Tibial nerve (tissue), 4 donors: ENCODE measurements around the gene FAM43A. TPM values are rescaled to one million over a fixed set of nuclear protein-coding genes. Genes with fewer than 3 reads are reported as not detected.

Experiments used
- DNase-seq, 2 donors: peaks; one replicate each; pipeline ENCODE4 v3.0.0-alpha.2; 2019; ENCODE audit warnings: low spot score in 2 of 2
- H3K27ac ChIP-seq, 4 donors: fragments of 200-600 bp; sonication (generic) in 3 of 4; one replicate each; pipeline ENCODE4 v1.5.1; 2017 to 2019; ENCODE audit warnings: mild to moderate bottlenecking in 1 of 4
- H3K27me3 ChIP-seq, 2 donors: fragments of 200-600 bp; sonication (generic) in 1 of 2; one replicate each; pipeline versions ENCODE4 v1.5.1 to v1.6.0; 2017 to 2019
- H3K36me3 ChIP-seq, 3 donors: fragments of 200-600 bp; sonication (generic); one replicate each; pipeline ENCODE4 v1.5.1; 2018 to 2019
- H3K4me1 ChIP-seq, 4 donors: fragments of 200-600 bp; sonication (generic) in 3 of 4; one replicate each; pipeline ENCODE4 v1.5.1; 2017 to 2019
- H3K4me3 ChIP-seq, 4 donors: fragments of 200-600 bp; sonication (generic) in 3 of 4; one replicate each; pipeline ENCODE4 v1.5.1; 2017 to 2019; ENCODE audit warnings: mild to moderate bottlenecking in 1 of 4, moderate library complexity in 1 of 4
- H3K9me3 ChIP-seq, 4 donors: fragments of 200-600 bp; sonication (generic) in 3 of 4; one replicate each; pipeline ENCODE4 v1.5.1; 2017 to 2019
- CTCF ChIP-seq, 5 experiments: fragments of 200-600 bp in 3 of 5; fragments of 450-650 bp in 2 of 5; sonication (generic) in 3 of 5; IDR thresholded peaks; one replicate each; pipeline ENCODE4 v1.5.1; 2016 to 2019; ENCODE audit warnings: antibody characterized with exemption in 5 of 5, mild to moderate bottlenecking in 3 of 5, moderate library complexity in 2 of 5
- EP300 ChIP-seq, 2 donors: sonication (generic); formaldehyde crosslinking; IDR thresholded peaks; one replicate each; pipeline ENCODE4 v1.6.1; 2017; ENCODE audit warnings: antibody characterized with exemption in 2 of 2, mild to moderate bottlenecking in 1 of 2
- POLR2A ChIP-seq, 2 donors: fragments of 450-650 bp; IDR thresholded peaks; one replicate each; pipeline ENCODE4 v1.6.1; 2017; ENCODE audit warnings: antibody characterized with exemption in 2 of 2, mild to moderate bottlenecking in 2 of 2, moderate library complexity in 2 of 2
- WGBS, 2 donors: methylation state at CpG; one replicate each; pipeline ENCODE4 v1.1.5; 2018; 5-methylcytosine and 5-hydroxymethylcytosine counted together
- total RNA-seq, 4 donors: library from RNA; depleted of rRNA; stranded (reverse); fragments of >200 nt; gene quantifications; one replicate each; pipeline ENCODE4 v1.1.0, GENCODE V29; 2016

Gene FAM43A
- 10 to 100 TPM; 19.8 to 47.7 (median 35.8) TPM for total RNA-seq

- peaks cover 0 to 65% (median 26%) of the 10 kb centered on the region in 4 donors for H3K4me1 ChIP-seq
- DNase-seq, result peak; percentile 89 to 91
- peaks cover 0 to 20% of the 10 kb centered on the region in 2 donors for H3K27me3 ChIP-seq
- H3K36me3 ChIP-seq, result no peaks in the 10 kb centered on the region
- H3K27ac ChIP-seq, result peak within 1 kb of the TSS in 3 of 4 donors; percentile 13 to 85 (median 74)
- WGBS, 2 donors, result 0 to 1% methylated on average over 35 to 67 of the region's 70 CpGs
- H3K9me3 ChIP-seq, result no peaks in the 10 kb centered on the region
- H3K4me3 ChIP-seq, result peak within 1 kb of the TSS; percentile 59 to 91 (median 61)
- TF ChIP-seq CTCF (IDR thresholded peaks at IDR 0.05), result peak in 2 of 5 experiments; percentile 37 to 57
- peak; percentile 78 to 95 for TF ChIP-seq POLR2A (IDR thresholded peaks at IDR 0.05)
- peak; percentile 63 to 99 for TF ChIP-seq EP300 (IDR thresholded peaks at IDR 0.05)
These were observed at the start of gene FAM43A for GRCh38 chr3:194685718-194686413. TSS of gene FAM43A (plus strand) at chr3:194685883. CDS start at chr3:194686827, 944 bp downstream.

DNA sequence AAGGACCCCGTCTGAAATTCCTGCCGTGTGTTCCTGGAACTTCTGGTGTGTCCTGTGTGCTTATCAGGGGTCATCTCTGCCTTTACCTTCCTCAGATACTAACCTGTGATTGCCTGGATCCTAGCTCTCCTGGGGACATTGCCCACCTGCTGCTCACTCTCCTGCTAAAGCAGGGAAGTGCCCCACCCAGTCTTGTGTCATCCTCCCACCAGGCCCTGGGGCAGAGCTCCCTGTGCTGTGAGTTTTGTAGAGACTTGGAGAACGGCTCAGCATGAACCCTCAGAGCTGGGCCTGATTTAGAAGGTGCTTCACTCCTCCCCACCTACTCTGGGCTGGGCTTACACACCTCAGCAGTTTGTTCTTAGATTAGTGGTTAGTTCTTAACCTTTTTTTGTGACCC, 48.6 kb upstream of the FAM43A start:
- H3K27ac ChIP-seq, result peak overlapping the region in 1 of 4 donors; percentile 4
- 66 to 70% methylated on average over 3 of the region's 3 CpGs for WGBS, 2 donors
- peaks cover 0 to 7% (median 2%) of the 10 kb centered on the region in 4 donors for H3K4me1 ChIP-seq
- no peaks in the 10 kb centered on the region for H3K9me3 ChIP-seq
- no peak for DNase-seq
- H3K27me3 ChIP-seq, result no peaks in the 10 kb centered on the region
- peaks cover 0 to 41% (median 3%) of the 10 kb centered on the region in 3 donors for H3K36me3 ChIP-seq
- no peak overlapping the region for H3K4me3 ChIP-seq
- TF ChIP-seq POLR2A (IDR thresholded peaks at IDR 0.05), result no peak
- no peak for TF ChIP-seq EP300 (IDR thresholded peaks at IDR 0.05)
- TF ChIP-seq CTCF (IDR thresholded peaks at IDR 0.05), result no peak

DNA sequence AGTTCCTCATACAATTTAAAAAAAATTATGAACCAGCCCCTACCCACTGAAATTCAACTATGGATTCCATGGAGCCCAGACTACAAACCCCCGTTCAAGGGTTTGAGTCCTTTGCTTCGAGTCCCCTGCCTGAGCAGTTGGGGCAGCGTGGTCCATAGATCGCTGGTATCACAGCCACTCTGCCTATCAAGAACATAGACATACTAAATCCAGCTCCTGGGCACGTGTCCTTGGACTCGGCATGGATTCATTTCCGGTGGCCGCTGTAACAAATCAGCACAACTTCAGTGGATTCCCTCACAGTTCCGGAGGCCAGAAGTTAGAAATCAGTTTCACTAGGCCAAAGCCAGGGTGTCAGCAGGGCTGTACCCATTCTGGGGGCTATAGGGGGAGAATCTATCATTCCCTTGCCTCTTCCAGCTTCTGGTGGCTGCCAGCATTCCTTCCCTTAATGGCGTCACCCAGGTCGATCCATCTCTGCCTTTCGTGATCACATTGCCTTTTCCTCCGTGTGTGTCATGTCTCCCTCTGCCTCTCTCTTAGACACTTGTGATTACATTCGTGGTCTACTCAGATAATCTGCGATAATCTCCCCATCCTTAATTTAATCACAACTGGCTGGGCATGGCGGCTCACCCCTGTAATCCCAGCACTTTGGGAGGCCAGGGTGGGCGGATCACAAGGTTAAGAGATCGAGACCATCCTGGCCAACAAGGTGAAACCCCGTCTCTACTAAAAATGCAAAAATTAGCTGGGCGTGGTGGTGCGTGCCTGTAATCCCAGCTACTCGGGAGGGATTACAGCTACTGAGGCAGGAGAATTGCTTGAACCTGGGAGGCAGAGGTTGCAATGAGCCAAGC, 47.9 kb upstream of the FAM43A start:
- 89 to 92% methylated on average over 21 to 22 of the region's 22 CpGs for WGBS, 2 donors
- Histone ChIP-seq H3K9me3 (no peaks in the 10 kb centered on the region), H3K36me3 (peaks cover 0 to 46% (median 3%) of the 10 kb centered on the region in 3 donors), H3K4me1 (peaks cover 0 to 4% (median under 1%) of the 10 kb centered on the region in 4 donors), H3K27me3 (no peaks in the 10 kb centered on the region), H3K27ac (no peak overlapping the region), H3K4me3 (no peak overlapping the region)
- TF ChIP-seq CTCF (IDR thresholded peaks at IDR 0.05) (no peak), EP300 (IDR thresholded peaks at IDR 0.05) (no peak), POLR2A (IDR thresholded peaks at IDR 0.05) (no peak)
- DNase-seq, result no peak

DNA sequence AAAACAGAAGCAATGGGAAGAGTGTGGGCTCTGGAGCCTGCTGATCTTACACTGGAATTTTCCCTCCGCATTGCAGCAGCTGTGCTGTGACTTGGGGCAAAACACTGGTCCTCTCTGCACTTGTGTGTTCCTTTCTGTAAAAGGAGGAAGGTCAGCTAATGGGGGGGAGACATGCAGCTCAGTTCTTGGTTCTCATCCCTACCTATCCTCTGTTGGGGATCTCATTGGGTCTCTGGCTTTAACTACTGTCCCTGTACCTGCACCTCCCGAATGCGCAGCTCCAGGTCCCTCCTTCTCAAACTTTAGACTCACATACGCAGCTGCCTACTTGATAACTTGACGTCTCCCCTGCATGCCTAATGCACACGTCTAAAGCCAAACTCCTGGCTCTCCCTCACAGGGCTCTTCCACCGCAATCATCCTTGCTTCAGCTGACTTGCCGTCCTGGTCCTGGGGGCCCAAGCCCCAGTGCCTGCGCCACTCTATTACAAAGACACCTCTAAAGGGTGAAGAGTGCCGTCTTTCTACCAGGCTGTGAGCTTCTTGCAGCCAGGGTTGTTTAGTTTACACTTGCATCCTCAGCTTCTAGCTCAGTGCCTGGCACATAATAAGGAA, 46.6 kb upstream of the FAM43A start:
- Histone ChIP-seq H3K27ac (no peak overlapping the region), H3K9me3 (no peaks in the 10 kb centered on the region), H3K36me3 (peaks cover 0 to 59% (median 3%) of the 10 kb centered on the region in 3 donors), H3K4me1 (no peaks in the 10 kb centered on the region), H3K4me3 (no peak overlapping the region), H3K27me3 (no peaks in the 10 kb centered on the region)
- 90 to 94% methylated on average over 10 of the region's 10 CpGs for WGBS, 2 donors
- DNase-seq, result no peak
- no peak for TF ChIP-seq EP300 (IDR thresholded peaks at IDR 0.05)
- TF ChIP-seq POLR2A (IDR thresholded peaks at IDR 0.05), result no peak
- no peak for TF ChIP-seq CTCF (IDR thresholded peaks at IDR 0.05)
